GM10266 (cell line): ENCODE measurements around the gene GRK5.

Experiments
- DNase-seq: peaks from one replicate; pipeline ENCODE4 v3.0.0; 2012; ENCODE audit errors: extremely low spot score
- TF ChIP-seq, protein P1 (sequence below): IDR thresholded peaks from 2 replicates; pipeline ENCODE4 v1.5.1; 2012; ENCODE audit warnings: mild to moderate bottlenecking, low read depth; ENCODE audit not compliant: control insufficient read depth, insufficient read depth; ENCODE audit errors: missing control alignments

The GRK5 gene

DNA sequence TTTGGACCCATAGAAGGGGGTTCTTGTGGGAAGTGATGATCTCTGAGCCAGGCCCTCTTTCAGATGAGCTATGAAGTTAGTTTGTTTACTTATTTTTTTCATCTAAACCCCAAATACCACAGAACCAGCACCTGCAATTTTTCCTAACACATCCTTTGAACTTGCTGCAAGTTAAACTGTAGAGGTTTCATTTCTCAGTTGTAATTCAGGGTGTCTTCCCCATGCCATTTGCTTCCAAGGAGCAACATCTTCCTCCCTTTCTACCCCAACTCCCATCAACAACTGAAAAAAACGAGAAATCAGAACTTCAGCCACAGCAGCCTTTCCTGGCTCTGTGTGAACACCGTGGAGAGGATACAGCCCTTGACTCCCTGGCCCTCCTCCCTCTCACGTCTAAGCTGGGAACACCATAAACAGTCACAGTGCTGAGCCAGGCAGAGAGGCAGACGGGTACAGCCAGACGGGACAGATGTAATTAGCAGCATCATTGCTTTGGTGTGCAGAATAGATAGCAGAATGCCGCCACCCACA is 271.5 kb downstream of the GRK5 start:
- DNase-seq = no peak
- TF ChIP-seq, protein P1, sequence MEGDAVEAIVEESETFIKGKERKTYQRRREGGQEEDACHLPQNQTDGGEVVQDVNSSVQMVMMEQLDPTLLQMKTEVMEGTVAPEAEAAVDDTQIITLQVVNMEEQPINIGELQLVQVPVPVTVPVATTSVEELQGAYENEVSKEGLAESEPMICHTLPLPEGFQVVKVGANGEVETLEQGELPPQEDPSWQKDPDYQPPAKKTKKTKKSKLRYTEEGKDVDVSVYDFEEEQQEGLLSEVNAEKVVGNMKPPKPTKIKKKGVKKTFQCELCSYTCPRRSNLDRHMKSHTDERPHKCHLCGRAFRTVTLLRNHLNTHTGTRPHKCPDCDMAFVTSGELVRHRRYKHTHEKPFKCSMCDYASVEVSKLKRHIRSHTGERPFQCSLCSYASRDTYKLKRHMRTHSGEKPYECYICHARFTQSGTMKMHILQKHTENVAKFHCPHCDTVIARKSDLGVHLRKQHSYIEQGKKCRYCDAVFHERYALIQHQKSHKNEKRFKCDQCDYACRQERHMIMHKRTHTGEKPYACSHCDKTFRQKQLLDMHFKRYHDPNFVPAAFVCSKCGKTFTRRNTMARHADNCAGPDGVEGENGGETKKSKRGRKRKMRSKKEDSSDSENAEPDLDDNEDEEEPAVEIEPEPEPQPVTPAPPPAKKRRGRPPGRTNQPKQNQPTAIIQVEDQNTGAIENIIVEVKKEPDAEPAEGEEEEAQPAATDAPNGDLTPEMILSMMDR = no peak

DNA sequence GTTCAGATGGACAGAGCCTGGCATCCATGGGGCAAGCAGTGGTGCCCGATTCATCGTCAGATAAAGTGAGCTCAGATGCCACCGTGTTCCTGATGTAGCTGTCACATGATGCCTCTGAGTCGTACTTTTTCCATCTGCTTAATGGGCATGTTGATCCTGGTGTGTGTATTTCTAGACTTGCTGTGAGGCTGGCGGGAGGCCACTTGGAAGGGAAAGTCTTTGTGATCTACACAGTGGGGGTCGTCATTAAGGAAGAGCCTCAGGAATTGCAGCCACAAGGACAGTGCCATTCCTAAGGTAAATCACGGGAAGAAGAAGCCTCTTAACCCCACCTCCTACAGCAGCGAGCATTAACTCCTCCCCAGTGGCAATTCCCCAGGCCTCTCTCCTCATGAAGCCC is 272.2 kb downstream of the GRK5 start:
- TF ChIP-seq, protein P1 = no peak
- no peak for DNase-seq

DNA sequence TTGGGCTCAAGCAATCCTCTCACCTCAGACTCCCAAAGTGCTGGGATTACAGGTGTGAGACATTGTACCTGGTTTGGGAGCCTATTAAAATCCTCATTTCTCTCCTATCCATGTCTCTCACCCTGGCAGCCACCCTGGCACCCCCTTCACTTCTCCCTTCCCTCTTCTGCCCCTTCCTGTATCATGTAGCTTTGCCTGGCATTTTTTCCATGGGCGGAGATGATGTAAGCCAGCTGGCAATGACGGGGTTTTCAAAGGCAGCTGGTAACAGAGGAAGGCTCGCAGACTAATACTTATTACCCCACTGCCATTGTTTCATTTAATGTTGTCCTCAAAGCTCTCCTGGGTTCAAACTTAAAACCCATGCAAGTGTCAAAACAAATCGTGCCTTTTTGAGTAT is 273.3 kb downstream of the GRK5 start:
- no peak for DNase-seq
- TF ChIP-seq, protein P1 = no peak

DNA sequence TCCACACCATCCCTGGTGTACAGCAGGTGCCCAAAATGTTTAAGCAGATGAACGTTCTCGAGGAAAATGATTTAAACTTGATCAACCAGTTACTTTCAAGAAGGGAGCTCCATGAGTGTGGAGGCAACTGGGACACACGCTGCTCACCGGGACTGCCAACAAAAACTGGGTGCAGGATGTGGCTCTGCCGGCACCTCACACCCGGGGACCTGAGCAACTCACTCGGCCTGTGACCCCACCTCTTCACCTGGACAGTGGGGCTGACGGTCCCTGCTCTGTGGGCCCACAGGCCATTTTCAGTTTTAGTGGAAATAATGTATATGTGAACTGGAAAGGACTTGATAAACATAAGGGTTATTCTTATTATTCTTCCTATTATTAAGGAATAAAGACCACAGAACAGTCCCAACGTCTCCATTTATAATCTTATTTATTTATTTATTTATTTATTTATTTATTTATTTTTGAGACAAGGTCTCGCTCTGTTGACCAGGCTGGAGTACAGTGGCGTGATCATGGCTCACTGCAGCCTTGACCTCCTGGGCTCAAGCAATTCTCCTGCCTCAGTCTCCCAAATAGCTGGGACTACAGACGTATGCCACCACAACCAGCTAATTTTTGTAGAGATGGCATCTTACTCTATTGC is 274.5 kb downstream of the GRK5 start:
- no peak for DNase-seq
- TF ChIP-seq, protein P1 = no peak

DNA sequence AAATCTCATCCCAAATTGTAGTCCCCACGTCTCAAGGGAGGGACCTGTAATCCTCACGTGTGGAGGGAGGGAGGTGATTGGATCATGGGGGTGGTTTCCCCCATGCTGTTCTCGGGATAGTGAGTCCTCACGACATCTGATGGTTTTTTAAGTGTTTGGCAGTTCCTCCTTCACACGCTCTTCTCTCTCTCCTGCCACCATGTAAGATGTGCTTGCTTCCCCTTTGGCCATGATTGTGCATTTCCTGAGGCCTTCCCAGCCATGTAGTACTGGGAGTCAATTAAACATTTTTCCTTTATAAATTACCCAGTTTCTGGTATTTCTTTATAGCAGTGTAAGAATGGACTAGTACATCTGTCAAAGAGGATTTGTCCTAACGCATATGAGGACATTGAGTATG is 275.6 kb downstream of the GRK5 start:
- no peak for DNase-seq
- TF ChIP-seq, protein P1 = no peak

DNA sequence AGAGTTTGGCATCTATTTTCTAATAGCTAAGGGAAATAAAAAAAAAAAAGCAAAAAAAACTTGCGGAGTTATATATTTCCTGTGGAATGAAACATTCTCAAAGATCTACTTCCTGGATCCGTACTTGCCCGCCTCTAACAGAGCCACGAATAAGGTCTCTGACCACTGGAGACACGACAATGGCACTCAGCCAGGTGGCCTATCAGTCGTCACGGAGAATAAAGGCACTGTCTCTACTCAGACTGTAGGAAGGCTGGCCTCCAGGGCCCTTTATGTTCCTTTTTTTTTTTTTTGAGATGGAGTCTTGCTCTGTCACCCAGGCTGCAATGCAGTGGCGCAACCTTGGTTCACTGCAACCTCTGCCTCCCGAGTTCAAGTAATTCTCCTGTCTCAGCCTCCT is 276.5 kb downstream of the GRK5 start:
- no peak for DNase-seq

DNA sequence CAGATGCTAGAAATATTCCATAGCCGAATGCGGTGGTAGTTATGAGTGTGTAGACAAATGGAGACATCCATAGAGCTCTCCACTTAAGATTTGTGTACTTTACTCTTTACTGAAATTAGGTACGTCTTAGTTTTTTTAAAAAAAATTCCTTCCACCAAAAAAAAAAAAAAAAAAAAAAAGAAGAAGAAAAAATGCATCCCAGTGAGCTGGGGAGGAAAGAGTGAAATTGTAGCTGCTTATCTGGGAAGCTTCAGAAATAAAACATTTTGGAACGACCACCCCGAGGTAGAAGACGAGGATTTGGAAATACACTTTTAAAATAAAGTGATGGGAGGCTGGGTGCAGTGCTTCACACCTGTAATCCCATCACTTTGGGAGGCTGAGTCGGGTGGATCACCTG is 281.3 kb downstream of the GRK5 start:
- no peak for DNase-seq
- TF ChIP-seq, protein P1 = no peak

More for the DNA sequence above, 276.5 kb downstream of the GRK5 start:
- TF ChIP-seq, protein P1 = no peak
